Dermis microvascular lymphatic vessel endothelial cell (primary cell): Measurements from ENCODE around the gene ECM2. TPM values are rescaled to one million over a fixed set of nuclear protein-coding genes. Genes with fewer than 3 reads are reported as not detected.

Source experiments
- DNase-seq, 2 donors: peaks; one replicate each; pipeline versions ENCODE4 v3.0.0 to v3.0.0-alpha.2; 2010; ENCODE audit warnings: low read depth in 2 of 2
- total RNA-seq: library from RNA; depleted of rRNA; stranded (reverse); fragments of >200 nt; gene quantifications from 2 replicates; pipeline ENCODE4 v1.2.1, GENCODE V29; 2014

The ECM2 gene
- total RNA-seq, 1 donor from 2014 or later, result not detected

DNA sequence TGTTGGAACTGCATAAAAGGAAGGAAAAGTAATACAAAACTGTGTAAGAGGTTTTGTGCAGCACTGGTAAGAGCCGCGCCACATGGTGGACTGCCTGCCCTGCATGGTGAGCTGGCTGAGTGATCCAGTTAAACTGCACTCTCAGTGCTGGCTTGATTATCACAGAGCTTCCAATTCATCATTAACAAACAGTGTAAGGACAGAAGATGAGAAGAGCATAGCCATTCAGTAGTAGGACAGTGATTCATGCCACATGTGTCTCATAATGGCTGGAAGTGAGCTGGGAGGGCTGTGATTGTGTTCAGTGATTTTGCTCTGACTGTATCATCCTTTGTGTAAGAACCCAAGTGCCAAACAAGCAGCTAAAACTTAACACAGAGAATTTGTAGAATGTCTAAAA, 67.6 kb downstream of the ECM2 start:
- no peak for DNase-seq

- DNase-seq, result no peak
Measured at GRCh38 chr9:92467511-92467910, 68.3 kb downstream of the ECM2 start.

- no peak for DNase-seq
Measured at GRCh38 chr9:92467041-92467440, 68.7 kb downstream of the ECM2 start.

GRCh38 chr9:92463984-92464383, 71.8 kb downstream of the ECM2 start:
- no peak for DNase-seq

DNA sequence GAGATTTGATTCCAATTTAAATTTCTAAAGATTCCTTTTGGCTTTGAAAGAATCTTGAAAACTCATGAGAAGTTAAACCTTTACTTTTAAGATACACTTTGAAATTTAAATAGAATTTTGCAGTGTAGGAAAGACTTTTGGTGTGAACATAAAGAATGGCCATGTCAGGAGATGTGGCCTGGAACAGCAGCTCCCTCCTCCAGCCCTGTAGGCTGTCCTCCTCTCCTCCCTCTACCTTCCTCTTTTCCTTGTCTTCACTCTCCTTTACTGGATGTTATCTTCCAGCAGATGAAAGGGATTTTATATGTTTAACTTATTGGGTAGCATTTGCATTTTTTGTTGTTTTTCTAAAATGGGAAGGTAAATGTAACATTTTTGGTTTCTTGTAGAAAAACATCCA, 72.4 kb downstream of the ECM2 start:
- no peak for DNase-seq

DNA sequence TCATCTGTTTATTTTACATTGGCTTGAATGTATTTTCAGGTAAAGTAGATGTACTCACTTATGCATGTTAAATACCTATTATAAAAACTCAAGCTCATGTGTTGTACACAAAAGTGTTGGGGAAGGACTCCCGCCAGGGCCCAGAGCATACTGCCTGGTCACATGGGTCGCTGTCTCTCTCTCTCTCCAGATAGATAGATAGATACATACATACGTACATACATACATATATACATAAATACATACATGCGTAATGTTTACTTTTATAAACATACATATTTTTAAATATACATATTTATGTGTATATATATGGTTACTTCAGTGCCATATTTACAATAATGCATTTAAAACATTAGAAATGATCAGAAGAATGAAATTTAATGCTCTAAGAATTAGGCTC, 78.2 kb downstream of the ECM2 start:
- no peak for DNase-seq

DNA sequence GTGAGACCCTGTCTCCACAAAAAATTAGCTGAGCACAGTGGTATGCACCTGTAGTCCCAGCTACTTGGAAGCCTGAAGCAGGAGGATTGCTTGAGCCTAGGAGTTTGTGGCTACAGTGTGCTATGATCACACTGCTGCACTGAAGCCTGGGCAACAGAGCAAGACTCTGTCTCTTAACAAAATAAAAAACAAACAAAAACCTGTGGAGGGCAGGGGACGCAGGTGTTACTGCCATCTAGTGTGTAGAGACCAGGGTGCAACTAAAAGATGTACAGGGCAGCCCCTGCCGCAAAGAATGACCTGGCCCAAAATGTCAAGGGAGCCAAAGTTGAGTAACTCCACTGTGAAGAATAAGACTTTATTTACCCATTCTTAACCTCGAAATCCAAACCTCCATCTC, 80.6 kb downstream of the ECM2 start:
- peak in 1 of 2 donors; percentile 10 for DNase-seq

DNA sequence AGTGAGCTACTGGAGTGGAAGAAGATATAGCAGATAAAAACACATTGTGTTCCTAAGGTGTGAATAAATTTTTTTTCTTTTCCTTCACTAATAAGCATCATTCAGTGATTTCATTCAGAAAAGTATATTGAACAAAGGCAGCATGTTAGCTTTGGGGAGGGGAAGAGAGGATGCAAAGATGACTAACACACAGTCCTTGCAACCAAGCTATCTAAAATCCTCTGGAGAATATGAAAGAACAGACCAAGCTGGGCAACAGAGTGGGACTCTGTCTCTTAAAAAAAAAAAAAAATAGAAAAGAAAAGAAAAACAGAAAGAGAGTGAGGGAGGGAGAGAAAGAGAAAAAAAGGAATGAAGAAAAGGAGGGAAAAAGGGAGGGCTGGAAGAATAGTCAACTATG, 89.3 kb downstream of the ECM2 start:
- no peak for DNase-seq

Other genes starting within 250 kb of the ECM2 start
- gene IARS1, start 242.3 kb downstream of the ECM2 start, total RNA-seq, result 94.9 and 122 TPM in 2 replicates
- 10.4 and 14.9 TPM in 2 replicates for gene NOL8, start 210.6 kb downstream of the ECM2 start, total RNA-seq
- 1.6 and 2.7 TPM in 2 replicates for gene CENPP, start 210.0 kb downstream of the ECM2 start, total RNA-seq
- gene OGN, start 131.4 kb downstream of the ECM2 start, total RNA-seq, result not detected in 2 replicates
- not detected in 2 replicates for gene OMD, start 111.5 kb downstream of the ECM2 start, total RNA-seq
- gene ASPN, start 53.5 kb downstream of the ECM2 start, total RNA-seq, result not detected in 2 replicates
- 15.4 and 17.6 TPM in 2 replicates for gene IPPK, start 134.1 kb upstream of the ECM2 start, total RNA-seq
- gene BICD2, start 228.8 kb upstream of the ECM2 start, total RNA-seq, result 34.0 and 46.5 TPM in 2 replicates